T-helper 2 cell treated with Interferon-gamma antibody and Interleukin-4, amounts not matched to agents 5 μg/mL and 100 μg/mL, for 36 hours (primary cell): ENCODE data around the gene COA1.
"Not testable (repeated sequence)": the region's sequence is repeated elsewhere in the genome, so short reads cannot be mapped to it uniquely, and the experiment has no call there.

Experiments used
- DNase-seq: peaks from one replicate; pipeline ENCODE4 v3.0.0; 2021; ENCODE audit warnings: low spot score
- H3K27ac Mint-ChIP-seq: one replicate; pipeline ENCODE4 v1.8.0; 2021; ENCODE audit warnings: mild to moderate bottlenecking, mixed read lengths
- H3K27me3 Mint-ChIP-seq: one replicate; pipeline ENCODE4 v1.8.0; 2021; ENCODE audit warnings: low read depth, mixed read lengths
- H3K36me3 Mint-ChIP-seq: one replicate; pipeline ENCODE4 v1.8.0; 2021; ENCODE audit warnings: low read depth, mixed read lengths
- H3K4me1 Mint-ChIP-seq: one replicate; pipeline ENCODE4 v1.8.0; 2021; ENCODE audit warnings: low read depth, mixed read lengths
- H3K4me3 Mint-ChIP-seq: one replicate; pipeline ENCODE4 v1.8.0; 2022; ENCODE audit warnings: mild to moderate bottlenecking, moderate library complexity, mixed read lengths
- H3K9me3 Mint-ChIP-seq: one replicate; pipeline ENCODE4 v1.8.0; 2021; ENCODE audit warnings: mixed read lengths

Gene COA1

GRCh38 chr7:43752411-43752810 is 23.1 kb upstream of the COA1 start:
- Mint-ChIP-seq H3K4me3 (no peak overlapping the region), H3K36me3 (no peaks in the 10 kb centered on the region), H3K27ac (no peak overlapping the region), H3K27me3 (peaks cover 20% of the 10 kb centered on the region), H3K9me3 (no peaks in the 10 kb centered on the region), H3K4me1 (peaks cover 16% of the 10 kb centered on the region)
- no peak for DNase-seq

- no peak for DNase-seq
- Mint-ChIP-seq H3K4me3 (no peak overlapping the region), H3K9me3 (no peaks in the 10 kb centered on the region), H3K27me3 (peaks cover 19% of the 10 kb centered on the region), H3K27ac (no peak overlapping the region), H3K4me1 (peaks cover 7% of the 10 kb centered on the region), H3K36me3 (no peaks in the 10 kb centered on the region)
These were observed 20.9 kb upstream of the COA1 start for GRCh38 chr7:43750016-43750887.

- no peaks in the 10 kb centered on the region for H3K36me3 Mint-ChIP-seq
- no peak overlapping the region for H3K4me3 Mint-ChIP-seq
- H3K4me1 Mint-ChIP-seq: peaks cover 7% of the 10 kb centered on the region
- H3K27ac Mint-ChIP-seq: no peak overlapping the region
- DNase-seq: no peak
- peaks cover 19% of the 10 kb centered on the region for H3K27me3 Mint-ChIP-seq
- no peaks in the 10 kb centered on the region for H3K9me3 Mint-ChIP-seq
These were observed 20.1 kb upstream of the COA1 start for GRCh38 chr7:43749383-43749940.

- no peaks in the 10 kb centered on the region for H3K9me3 Mint-ChIP-seq
- peaks cover 12% of the 10 kb centered on the region for H3K27me3 Mint-ChIP-seq
- no peaks in the 10 kb centered on the region for H3K36me3 Mint-ChIP-seq
- H3K27ac Mint-ChIP-seq: no peak overlapping the region
- DNase-seq: no peak
- H3K4me3 Mint-ChIP-seq: no peak overlapping the region
- peaks cover 5% of the 10 kb centered on the region for H3K4me1 Mint-ChIP-seq
These were observed 18.2 kb upstream of the COA1 start for GRCh38 chr7:43747328-43748105.

- Mint-ChIP-seq H3K4me3 (no peak overlapping the region), H3K9me3 (peaks cover 4% of the 10 kb centered on the region), H3K4me1 (no peaks in the 10 kb centered on the region), H3K36me3 (no peaks in the 10 kb centered on the region), H3K27me3 (peaks cover 13% of the 10 kb centered on the region), H3K27ac (no peak overlapping the region)
- no peak for DNase-seq
These were observed 13.4 kb upstream of the COA1 start for GRCh38 chr7:43742692-43743091.

- no peak overlapping the region for H3K27ac Mint-ChIP-seq
- no peak for DNase-seq
- H3K4me1 Mint-ChIP-seq: peaks cover 3% of the 10 kb centered on the region
- H3K4me3 Mint-ChIP-seq: no peak overlapping the region
- H3K27me3 Mint-ChIP-seq: peaks cover 3% of the 10 kb centered on the region
- H3K9me3 Mint-ChIP-seq: peaks cover 4% of the 10 kb centered on the region
- no peaks in the 10 kb centered on the region for H3K36me3 Mint-ChIP-seq
These were observed 8.3 kb upstream of the COA1 start for GRCh38 chr7:43737467-43738127.

- Mint-ChIP-seq H3K4me3 (no peak overlapping the region), H3K27ac (no peak overlapping the region), H3K4me1 (peaks cover 3% of the 10 kb centered on the region), H3K9me3 (peaks cover 4% of the 10 kb centered on the region), H3K27me3 (no peaks in the 10 kb centered on the region), H3K36me3 (no peaks in the 10 kb centered on the region)
- peak; percentile 45 for DNase-seq
These were observed 6.7 kb upstream of the COA1 start for GRCh38 chr7:43735802-43736603.

- no peak overlapping the region for H3K4me3 Mint-ChIP-seq
These were observed 6.1 kb upstream of the COA1 start for GRCh38 chr7:43735403-43735801.

GRCh38 chr7:43734575-43735332 is 5.4 kb upstream of the COA1 start:
- not testable (repeated sequence) for H3K36me3 Mint-ChIP-seq, H3K27ac Mint-ChIP-seq, H3K4me3 Mint-ChIP-seq, H3K4me1 Mint-ChIP-seq, H3K27me3 Mint-ChIP-seq, DNase-seq, H3K9me3 Mint-ChIP-seq

More at GRCh38 chr7:43735403-43735801, 6.1 kb upstream of the COA1 start:
- Mint-ChIP-seq H3K4me1 (peaks cover 3% of the 10 kb centered on the region), H3K9me3 (peaks cover 4% of the 10 kb centered on the region), H3K27ac (no peak overlapping the region), H3K27me3 (no peaks in the 10 kb centered on the region), H3K36me3 (no peaks in the 10 kb centered on the region)
- DNase-seq: no peak

GRCh38 chr7:43731494-43731893 is 2.2 kb upstream of the COA1 start:
- not testable (repeated sequence) for DNase-seq, H3K36me3 Mint-ChIP-seq, H3K27ac Mint-ChIP-seq, H3K4me3 Mint-ChIP-seq, H3K27me3 Mint-ChIP-seq, H3K9me3 Mint-ChIP-seq
- peaks cover 22% of the 10 kb centered on the region for H3K4me1 Mint-ChIP-seq

- no peaks in the 10 kb centered on the region for H3K9me3 Mint-ChIP-seq
- peak overlapping the region; percentile 94 for H3K4me3 Mint-ChIP-seq
- H3K27me3 Mint-ChIP-seq: no peaks in the 10 kb centered on the region
- DNase-seq: no peak
- H3K36me3 Mint-ChIP-seq: peaks cover 9% of the 10 kb centered on the region
- peaks cover 27% of the 10 kb centered on the region for H3K4me1 Mint-ChIP-seq
- peak overlapping the region; percentile 81 for H3K27ac Mint-ChIP-seq
These were observed 563 bp upstream of the COA1 start for GRCh38 chr7:43729924-43730248.

- peak overlapping the region; percentile 66 for H3K4me3 Mint-ChIP-seq
- DNase-seq: no peak
- no peak overlapping the region for H3K27ac Mint-ChIP-seq
- no peaks in the 10 kb centered on the region for H3K9me3 Mint-ChIP-seq
- H3K4me1 Mint-ChIP-seq: peaks cover 26% of the 10 kb centered on the region
- H3K36me3 Mint-ChIP-seq: peaks cover 10% of the 10 kb centered on the region
- no peaks in the 10 kb centered on the region for H3K27me3 Mint-ChIP-seq
These were observed 1.8 kb downstream of the COA1 start for GRCh38 chr7:43727494-43727893.

GRCh38 chr7:43727003-43727402 is 2.3 kb downstream of the COA1 start:
- peaks cover 26% of the 10 kb centered on the region for H3K4me1 Mint-ChIP-seq

More at GRCh38 chr7:43727003-43727402, 2.3 kb downstream of the COA1 start:
- Mint-ChIP-seq H3K27ac (no peak overlapping the region), H3K9me3 (no peaks in the 10 kb centered on the region), H3K36me3 (peaks cover 10% of the 10 kb centered on the region), H3K4me3 (peak overlapping the region; percentile 66), H3K27me3 (no peaks in the 10 kb centered on the region)
- no peak for DNase-seq
